NCI-H128 (cell line): ENCODE data around the gene C17orf67.

Experiments
- DNase-seq: peaks from one replicate; lab custom pipeline; 2025; ENCODE audit not compliant: unreplicated experiment; lab: John Stamatoyannopoulos, UW

Gene C17orf67, protein sequence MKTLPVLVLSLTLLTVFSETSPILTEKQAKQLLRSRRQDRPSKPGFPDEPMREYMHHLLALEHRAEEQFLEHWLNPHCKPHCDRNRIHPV

DNA sequence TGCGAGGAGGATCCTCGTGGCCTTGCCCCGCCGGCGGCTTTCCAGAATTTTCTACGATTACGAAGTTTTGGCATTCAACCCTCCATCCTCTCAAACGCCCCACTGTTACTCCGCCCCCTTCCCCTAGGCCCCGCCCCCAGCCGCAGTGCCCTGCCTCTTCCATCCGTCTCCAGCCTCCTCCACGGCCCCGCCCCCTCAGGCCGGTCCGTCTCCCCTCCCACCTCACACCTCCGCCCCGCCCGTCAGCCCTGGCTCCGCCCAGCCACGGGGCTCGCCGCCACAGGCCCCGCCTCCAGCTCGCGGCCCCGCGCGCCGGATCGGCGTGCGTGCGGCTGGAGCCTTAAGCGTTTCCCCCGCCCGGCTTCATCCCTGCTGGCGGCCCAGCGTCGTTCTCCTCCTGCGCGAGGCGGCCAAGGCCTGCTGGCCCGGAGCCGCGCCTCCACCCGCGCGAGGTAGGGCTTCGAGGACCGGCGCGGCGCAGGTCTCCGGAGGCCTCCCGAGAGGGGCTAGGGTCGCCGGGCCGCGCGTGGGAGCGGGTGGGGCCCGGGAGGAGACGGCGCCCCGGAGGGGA is at the start of gene C17orf67, which contains the start of gene DGKE:
Gene C17orf67 (minus strand): TSS at position 112 of the 571 bp plus-strand sequence. CDS start 18,110 bp downstream, outside the sequence.
Gene DGKE (plus strand): TSS at position 343 of the 571 bp plus-strand sequence. CDS start 645 bp downstream, outside the sequence.
- peak; percentile 84 for DNase-seq

DNA sequence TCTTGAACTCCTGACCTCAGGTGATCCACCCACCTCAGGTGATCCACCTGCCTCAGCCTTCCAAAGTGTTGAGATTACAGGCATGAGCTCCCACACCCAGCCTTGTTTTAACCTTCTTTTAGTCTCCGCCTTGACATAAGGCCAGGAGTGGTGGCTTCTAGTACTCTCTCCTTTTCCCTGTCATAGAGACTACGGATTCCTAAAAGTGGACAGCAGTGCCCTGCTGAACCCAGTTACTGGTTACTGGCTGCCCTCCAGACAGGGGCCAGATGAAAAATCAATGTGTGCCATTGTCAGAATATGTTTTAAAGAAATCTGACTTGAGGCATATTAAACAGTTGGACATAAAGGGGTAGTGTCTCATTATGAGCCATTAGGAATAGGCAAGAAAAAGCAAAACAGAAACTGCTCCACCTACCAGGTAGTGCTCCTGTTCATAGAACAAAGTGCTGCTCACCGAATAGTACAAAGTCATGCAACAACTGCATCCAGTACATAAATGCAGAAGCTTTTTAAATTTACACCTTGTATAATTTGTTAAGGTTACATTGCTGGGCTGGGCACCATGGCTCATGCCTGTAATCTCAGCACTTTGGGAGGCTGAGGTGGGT is 48.1 kb upstream of the C17orf67 start:
- DNase-seq, result no peak

DNA sequence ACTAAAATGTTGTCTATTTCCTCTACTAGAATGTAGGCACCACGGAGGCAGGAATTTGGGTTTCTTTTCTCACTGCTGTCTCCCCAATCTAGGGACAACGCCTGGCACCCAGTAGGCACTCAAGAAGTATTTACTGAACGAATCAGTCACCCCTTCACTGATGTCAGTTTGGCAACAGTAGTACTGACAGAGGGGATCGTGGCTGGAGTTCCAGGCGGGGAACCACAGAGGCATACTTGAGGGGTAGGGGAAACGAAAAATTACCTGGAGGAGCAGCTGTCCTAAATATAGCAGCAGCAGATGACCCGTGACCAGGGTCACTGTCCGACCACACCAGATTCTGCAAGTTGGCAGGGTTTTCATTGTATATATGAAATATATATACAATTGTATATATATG is 46.9 kb upstream of the C17orf67 start:
- DNase-seq, result no peak

DNA sequence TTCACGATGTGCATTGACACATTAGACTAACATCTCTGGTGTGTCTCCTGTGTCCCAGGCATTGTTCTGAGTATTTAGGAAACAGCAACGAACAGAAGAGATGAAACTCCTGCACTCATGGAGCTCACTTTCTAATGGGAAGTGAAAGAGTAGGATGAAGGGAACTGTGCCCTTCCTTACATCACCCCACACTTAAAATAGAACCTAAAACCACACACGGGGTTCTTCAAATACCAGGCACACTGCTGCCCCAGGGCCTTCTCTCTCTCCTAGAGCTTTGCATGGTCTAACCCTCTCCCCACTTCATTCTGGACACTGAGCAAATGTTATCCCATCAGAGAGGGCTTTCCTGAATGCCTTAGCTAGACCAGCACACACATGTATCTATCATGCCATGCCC is 46.4 kb upstream of the C17orf67 start:
- no peak for DNase-seq

DNA sequence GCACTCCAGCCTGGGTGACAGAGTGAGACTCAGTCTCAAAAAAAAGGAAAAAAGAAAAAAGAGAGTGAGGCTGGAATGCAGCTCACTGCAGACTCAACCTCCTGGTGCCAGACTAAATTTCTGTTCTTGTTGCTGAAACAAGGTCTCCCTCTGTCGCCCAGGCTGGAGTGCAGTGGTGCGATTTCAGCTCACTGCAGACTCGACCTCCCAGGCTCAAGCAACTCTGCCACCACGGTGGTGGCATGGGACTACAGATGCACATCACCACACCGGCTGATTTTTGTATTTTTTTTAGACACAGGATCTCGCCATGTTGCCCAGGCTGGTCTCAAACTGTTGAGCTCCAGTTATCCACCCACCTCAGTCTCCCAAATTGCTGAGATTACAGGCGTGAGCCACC is 45.6 kb upstream of the C17orf67 start:
- no peak for DNase-seq

DNA sequence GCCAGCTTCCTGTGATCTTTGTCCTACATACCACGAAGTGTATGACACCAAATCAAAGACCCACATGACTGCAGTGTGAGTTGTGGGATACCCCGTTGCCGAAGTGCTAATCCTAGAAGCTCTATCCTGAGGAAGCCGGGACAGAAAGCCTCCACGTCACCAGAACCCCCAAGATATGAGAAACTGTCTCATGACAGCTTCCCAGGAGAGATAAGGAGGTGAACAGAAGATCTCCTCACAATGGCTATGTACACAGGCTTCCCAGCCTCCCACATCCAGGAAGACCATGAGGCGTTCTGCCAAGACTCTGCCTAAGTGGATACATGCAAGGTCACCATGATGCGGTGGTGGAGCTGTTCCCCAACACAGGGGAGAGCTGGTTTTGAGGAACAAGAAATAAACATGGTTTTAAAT is 43.1 kb upstream of the C17orf67 start:
- DNase-seq, result no peak

DNA sequence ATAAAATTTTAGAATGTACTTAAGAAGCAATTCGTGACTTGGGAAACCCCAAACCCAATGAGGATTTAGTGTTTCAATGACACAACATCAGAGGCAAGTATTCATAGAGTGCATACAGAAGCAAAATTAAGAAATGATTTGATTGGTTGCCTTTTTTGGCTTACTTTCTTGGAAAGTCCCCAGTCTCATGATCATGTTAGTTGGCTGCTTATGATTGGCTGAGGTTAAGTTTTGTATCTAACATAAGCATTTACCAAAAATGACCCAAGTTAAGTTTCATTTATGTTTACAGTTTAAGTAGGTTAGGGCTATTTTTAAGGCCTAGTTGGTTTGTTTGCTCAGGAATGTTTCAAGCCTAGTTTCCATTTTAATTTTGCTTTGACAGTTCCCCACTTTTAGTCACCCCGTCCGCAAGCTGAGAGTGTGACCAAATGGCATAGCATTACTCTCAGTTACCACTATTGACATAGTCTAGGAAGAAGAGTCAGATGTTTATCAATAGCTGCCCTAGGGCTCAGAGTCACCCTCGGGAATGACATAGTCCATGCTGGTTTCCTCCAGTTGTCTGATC is 36.4 kb upstream of the C17orf67 start:
- no peak for DNase-seq

DNA sequence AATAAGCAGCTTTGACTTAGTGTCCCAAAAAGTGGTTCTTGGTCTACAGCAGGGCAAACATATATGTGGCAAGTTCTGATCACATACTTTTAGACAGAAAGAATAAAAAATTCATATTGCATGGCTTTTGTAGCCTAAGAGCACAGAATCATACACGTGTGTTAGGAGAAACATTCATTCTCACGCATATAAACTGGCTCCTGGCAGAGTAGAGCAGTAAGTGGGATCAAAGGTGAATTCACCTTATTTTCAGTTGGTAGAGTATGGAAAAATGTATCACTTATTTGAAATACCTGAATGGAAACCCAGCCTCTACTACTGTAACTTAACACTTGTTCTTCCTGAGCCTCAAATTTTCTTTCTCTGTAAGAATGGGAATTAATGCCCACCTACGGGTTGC is 35.0 kb upstream of the C17orf67 start:
- DNase-seq, result no peak

DNA sequence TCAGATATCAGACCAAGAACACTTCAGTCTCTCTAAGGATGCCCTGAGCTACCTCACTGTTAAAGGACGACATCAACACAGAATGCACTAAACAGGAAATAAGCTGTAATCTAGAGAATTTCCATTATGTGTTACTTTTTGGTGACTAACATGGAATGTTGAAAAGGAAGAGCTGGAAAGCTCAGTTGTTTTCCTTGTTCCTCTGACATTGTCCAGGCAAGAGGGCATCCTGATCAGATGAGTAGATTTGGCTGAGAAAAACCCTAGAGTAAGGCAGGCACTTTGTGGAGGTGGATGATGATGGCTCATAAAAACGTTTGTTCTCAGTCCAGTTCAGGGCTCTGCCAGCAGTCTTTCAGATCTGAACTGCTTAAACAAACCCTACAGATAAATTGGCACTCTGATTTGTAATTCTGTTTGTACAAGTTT is 34.2 kb upstream of the C17orf67 start:
- DNase-seq, result no peak

DNA sequence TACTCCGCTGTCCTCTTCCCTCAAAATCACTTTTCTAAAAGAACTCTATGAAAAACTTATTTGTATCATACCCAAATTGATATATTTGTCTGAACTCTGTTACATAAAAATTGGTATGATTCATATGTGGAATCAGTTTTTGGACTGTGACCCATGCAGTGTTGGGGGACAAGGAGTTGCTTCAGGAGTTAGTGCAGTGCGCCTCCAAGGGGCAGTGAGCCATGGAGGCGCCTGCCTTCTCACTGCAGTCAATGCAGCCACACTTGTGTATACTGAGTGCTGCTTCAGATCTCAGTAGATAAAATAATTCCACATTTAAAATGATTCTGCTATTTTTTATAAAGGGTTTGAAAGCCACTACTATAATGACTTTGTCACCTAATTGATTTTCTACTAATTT is 32.8 kb upstream of the C17orf67 start:
- DNase-seq, result no peak

DNA sequence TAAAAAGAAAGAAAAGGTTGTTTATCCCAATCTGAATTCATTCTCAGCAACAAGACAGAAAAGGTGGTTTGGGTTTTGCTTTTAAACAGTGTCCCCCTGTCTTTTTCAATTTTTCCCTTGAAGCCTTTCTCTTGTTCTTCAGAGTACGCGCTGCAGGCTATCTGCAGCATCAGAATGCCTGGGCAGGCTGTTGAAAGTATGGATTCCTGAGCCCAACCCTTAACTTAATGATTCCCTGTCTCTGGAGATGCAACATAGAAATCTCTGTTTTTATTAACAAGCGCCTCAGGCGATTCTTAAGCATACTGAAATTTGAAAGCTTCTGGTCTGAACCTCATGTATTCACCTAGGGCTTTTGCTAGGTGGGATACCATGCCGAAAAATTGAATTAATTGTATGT is 32.4 kb upstream of the C17orf67 start:
- no peak for DNase-seq

DNA sequence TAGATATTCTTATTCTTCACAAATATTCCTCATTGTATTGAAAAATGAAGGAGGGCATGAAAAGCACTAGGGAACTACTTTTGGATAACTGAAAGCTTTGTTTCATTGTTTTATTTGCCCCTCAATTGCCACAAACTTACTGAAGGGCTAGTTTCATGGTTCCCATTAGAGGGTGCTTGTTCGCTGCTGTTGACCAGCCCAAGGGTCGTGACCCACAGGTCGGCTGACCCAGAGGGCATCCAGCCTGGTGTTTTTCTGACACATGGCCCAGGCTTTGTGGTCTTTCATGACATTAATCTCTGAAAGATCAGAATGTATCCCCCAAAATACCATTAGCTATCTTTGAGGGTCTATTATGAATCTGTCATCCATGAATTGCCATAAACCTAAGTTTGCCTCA is 30.3 kb upstream of the C17orf67 start:
- DNase-seq, result no peak

DNA sequence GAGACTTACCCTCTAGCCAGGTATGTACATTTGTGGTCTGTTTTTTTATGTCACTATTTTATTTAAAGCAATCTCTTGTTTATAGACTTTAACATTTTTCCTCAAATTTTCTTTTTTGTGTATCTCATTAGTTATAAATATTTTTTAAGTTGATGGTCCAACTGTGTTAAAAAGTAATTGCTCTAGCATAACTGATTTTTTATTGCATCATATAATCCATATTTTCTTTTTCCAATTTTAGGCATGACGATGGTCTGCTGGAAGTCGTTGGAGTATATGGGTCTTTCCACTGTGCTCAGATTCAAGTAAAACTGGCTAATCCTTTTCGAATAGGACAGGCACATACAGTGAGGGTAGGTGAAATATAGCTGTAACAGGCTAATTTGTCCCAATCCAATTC is 28.2 kb upstream of the C17orf67 start:
- no peak for DNase-seq

DNA sequence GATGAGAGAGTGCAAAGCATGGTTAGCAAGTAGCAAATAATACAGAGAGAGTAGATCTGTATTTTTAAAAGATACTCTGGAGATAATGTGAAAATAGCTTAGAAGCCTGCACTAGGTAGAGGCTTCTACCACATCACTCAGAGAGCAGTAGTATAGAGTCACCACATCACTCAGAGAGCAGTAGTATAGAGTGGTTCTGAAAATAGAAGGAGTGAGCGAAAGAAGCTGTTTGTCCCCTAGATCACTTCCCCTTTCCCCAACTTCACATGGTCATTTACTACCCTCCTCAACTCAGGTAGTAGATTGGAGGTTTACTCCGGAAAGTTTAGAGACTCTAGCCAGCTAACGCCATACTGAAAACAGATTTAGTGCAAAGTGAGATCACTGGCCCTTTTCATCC is 17.3 kb upstream of the C17orf67 start:
- no peak for DNase-seq

DNA sequence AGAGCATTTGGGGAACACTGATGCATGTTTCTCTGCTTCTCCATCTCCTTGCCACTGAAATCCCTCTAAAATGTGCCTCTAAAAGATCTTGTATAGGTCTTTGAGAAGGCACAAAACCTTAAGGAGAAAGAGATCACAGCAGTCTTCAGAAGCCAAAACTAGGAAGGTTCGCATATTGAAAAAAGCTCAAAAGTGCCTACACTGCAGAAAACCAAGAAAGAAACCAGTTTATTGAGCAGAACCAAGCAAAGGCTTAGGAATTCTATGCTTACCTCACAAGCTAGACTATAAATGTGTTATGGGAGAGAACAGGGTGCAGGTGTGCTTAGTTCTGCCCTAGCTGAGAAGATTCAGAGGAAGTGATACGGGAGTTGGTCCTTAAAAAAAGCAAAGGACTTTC is 16.9 kb upstream of the C17orf67 start:
- DNase-seq, result no peak

DNA sequence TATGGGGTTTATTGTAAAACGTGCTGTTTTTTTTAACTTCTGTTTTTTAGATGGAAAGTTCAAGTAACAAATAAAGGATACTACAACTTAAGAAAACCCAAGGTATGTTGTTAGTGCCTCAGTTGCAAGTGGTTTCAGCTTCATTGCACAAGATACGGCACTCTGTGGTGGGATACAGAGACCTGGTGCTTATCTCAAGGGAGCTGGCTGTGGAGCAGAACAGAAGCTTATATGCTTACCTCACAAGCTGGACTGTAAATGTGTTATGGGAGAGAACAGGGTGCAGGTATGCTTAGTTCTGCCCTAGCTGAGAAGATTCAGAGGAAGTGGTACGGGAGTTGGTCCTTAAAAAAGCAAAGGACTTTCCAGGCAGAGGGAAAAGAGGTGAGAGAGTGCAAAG is 15.4 kb upstream of the C17orf67 start:
- no peak for DNase-seq

DNA sequence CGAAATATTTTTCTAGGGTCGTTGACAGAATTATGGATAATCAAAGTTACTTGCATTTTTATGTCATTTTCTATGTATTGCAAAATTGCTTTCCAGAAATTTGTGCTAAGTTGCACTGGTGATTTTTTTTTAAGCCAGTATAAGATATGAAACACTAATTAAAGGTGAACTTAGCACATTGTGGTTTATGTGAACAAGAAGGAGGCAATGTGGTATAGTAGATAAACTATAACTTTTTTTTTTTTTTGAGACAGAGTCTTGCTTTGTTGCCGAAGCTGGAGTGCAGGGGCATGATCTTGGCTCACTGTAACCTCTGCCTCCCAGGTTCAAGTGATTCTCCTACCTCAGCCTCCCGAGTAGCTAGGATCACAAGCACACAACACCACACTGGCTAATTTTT is 13.4 kb upstream of the C17orf67 start:
- no peak for DNase-seq

DNA sequence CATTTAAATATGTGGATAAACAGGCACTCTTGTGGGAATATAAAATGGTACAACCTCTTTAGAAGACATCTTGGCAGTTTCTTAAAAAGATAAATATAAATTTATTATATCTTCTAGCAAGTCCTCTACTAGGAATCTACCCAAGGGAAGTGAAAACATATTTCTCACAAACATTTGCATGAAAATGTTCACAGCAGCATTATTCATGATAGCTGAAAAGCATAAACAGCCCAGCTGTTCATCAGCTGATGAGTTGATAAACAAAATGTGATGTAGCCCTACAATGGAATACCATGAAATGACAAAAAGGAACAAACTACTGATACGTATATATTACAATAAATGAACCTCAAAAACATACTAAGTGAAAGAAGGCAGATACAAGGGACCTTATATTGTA is 12.2 kb upstream of the C17orf67 start:
- DNase-seq, result no peak

DNA sequence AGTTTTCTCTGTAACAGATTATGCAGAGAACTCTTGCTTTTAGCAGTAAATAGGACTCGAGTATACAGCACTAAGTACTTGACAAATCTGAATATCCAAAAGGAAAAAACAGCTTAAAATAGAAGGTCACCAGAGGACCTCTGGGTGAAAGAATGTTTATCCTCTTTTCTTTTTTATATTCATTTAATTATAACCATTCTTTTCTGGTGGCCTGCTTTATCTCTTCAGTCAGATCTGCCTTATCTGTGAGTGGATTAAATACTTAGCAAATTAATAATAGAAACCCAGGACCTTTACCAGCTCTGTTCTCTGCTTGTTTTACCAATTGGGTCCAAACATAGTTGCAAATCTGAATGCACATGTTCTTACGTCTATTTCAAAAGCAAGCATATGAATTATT is 8.9 kb upstream of the C17orf67 start:
- DNase-seq, result no peak

DNA sequence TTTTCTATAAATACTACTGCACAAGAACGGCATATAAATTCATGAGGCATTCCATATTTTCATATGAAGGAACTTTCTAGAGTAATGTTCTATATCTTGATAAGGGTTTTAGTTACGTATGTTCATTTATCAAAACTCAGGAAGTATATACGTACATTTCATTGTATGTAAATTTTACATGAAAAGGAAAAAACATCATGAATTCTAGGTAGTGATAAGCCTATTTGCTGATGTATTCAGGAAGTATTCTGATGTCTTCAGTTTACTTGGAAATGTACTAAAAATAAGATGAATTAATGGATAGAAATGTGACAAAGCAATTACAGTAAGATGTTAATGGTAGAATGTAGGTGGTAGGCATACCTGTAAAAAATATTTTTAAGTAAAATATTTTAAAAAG is 5.0 kb upstream of the C17orf67 start:
- DNase-seq, result no peak

DNA sequence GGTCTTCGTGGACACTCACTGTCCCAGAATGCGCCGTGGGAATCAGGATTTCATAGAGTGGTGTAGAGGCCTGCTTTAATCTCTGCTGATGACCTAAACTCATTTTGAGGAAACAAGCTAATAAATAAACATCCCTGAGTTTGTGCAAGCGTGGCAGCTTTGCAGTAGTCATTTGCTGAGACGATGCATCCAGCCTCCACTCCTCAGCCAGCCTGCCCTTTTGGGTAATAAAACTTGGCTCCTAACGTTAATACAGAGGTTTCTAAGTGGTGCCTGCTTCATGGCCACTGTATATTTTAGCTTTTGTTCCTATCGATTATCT is 1.5 kb upstream of the C17orf67 start:
- DNase-seq, result no peak

DNA sequence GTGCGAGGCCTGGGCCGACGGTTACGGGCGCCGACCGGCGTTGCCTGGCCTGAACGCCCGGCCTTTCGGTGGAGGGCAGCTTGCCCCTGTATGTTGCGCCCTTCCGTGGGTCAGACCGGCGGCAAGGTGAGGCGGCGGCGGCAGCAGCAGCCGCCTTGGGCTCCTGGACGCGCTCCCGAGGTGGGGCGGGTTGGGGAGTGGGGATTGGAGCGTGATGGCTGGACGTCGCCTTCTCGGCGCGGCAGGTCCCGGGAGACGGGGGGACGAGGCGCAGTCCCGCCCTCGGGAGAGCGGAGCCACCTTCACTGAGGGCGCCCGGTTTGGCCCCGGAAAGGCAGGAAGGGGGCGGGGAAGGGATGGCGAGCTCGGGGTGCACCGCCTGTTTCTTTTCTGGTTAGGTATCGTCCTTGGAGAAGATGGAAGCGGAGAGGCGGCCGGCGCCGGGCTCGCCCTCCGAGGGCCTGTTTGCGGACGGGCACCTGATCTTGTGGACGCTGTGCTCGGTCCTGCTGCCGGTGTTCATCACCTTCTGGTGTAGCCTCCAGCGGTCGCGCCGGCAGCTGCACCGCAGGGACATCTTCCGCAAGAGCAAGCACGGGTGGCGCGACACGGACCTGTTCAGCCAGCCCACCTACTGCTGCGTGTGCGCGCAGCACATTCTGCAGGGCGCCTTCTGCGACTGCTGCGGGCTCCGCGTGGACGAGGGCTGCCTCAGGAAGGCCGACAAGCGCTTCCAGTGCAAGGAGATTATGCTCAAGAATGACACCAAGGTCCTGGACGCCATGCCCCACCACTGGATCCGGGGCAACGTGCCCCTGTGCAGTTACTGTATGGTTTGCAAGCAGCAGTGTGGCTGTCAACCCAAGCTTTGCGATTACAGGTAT is 902 bp upstream of the C17orf67 start:
- DNase-seq, result no peak
